A673 (cell line): ENCODE measurements around the gene PTGDS. TPM values are rescaled to one million over a fixed set of nuclear protein-coding genes. Genes with fewer than 3 reads are reported as not detected.

Source experiments
- BruUV-seq: library from RNA; stranded (reverse); fragments of 400-500 nt; replicated peaks from 2 replicates; lab custom pipeline; 2021; lab: Mats Ljungman, UMichigan
- CTCF ChIA-PET: fragments of 300-600 bp; sonication (Branson Sonifier 250); formaldehyde crosslinking; loops from one replicate; lab custom pipeline; 2022; ENCODE audit warnings: antibody characterized with exemption; lab: Charles Lee
- POLR2A ChIA-PET: fragments of 300-600 bp; sonication (Branson Sonifier 250); formaldehyde crosslinking; loops from one replicate; lab custom pipeline; 2022; ENCODE audit warnings: antibody characterized with exemption; ENCODE audit not compliant: low non-redundant PET; lab: Charles Lee
- DNase-seq: peaks from one replicate; pipeline ENCODE4 v3.0.0-alpha.2; 2015; ENCODE audit warnings: low spot score
- H3K27ac ChIP-seq: fragments of 200-600 bp; sonication (generic); 2 replicates; pipeline ENCODE4 v1.5.1; 2016; ENCODE audit warnings: mixed run types, low read depth, mild to moderate bottlenecking, mixed read lengths, antibody characterized with exemption, low read length; ENCODE audit not compliant: poor library complexity, severe bottlenecking
- H3K27me3 ChIP-seq: fragments of 200-600 bp; sonication (generic); replicated peaks from 2 replicates; pipeline ENCODE4 v1.6.1; 2017; ENCODE audit warnings: mixed run types, low read depth, mild to moderate bottlenecking, mixed read lengths, antibody characterized with exemption, low read length; ENCODE audit not compliant: insufficient read depth, poor library complexity
- H3K36me3 ChIP-seq: fragments of 200-600 bp; sonication (generic); 2 replicates; pipeline ENCODE4 v1.6.1; 2016; ENCODE audit warnings: mixed run types, mild to moderate bottlenecking, mixed read lengths, antibody characterized with exemption, low read length; ENCODE audit not compliant: insufficient read depth, poor library complexity, severe bottlenecking
- H3K4me1 ChIP-seq: fragments of 200-600 bp; sonication (generic); 2 replicates; pipeline ENCODE4 v1.6.1; 2017; ENCODE audit warnings: mixed run types, mild to moderate bottlenecking, mixed read lengths, antibody characterized with exemption, low read length; ENCODE audit not compliant: insufficient read depth, poor library complexity, severe bottlenecking
- H3K4me3 ChIP-seq: fragments of 200-600 bp; sonication (generic); 2 replicates; pipeline ENCODE4 v1.5.1; 2016; ENCODE audit warnings: low read depth, mixed run types, mild to moderate bottlenecking, mixed read lengths, low read length; ENCODE audit not compliant: poor library complexity, severe bottlenecking
- H3K9me3 ChIP-seq: fragments of 200-600 bp; sonication (generic); 2 replicates; pipeline ENCODE4 v1.6.1; 2016; ENCODE audit warnings: mixed run types, low read depth, mild to moderate bottlenecking, mixed read lengths, antibody characterized with exemption, low read length; ENCODE audit not compliant: poor library complexity, severe bottlenecking
- CTCF ChIP-seq: fragments of 300-800, 200-600 bp; sonication (generic); conservative IDR thresholded peaks from 2 replicates; pipeline ENCODE4 v1.5.1; 2017; ENCODE audit warnings: low read depth, mild to moderate bottlenecking, antibody characterized with exemption, low read length, moderate library complexity, mixed read lengths
- EZH2 ChIP-seq: fragments of 200-600 bp; sonication (generic); IDR thresholded peaks from 2 replicates; pipeline ENCODE4 v1.6.1; 2017; ENCODE audit warnings: borderline replicate concordance, low read depth, mild to moderate bottlenecking, mixed read lengths, antibody characterized with exemption, low read length; ENCODE audit not compliant: poor library complexity, severe bottlenecking
- intact Hi-C: fragments of 100-400 bp; cut with micrococcal nuclease; formaldehyde crosslinking; loops from one replicate; pipeline ENCODE4 v1.10.0; 2022; ENCODE audit not compliant: unreplicated experiment
- total RNA-seq: library from RNA; stranded (reverse); gene quantifications from 2 replicates; pipeline ENCODE4 v1.2.3, GENCODE V29; 2021

The PTGDS gene
- total RNA-seq, 1 experiment from 2014 or later = not detected

- intact Hi-C loops = no loop called here
- Histone ChIP-seq H3K4me1 (no peaks in the 10 kb centered on the region), H3K9me3 (no peaks in the 10 kb centered on the region), H3K4me3 (no peak overlapping the region), H3K36me3 (peaks cover 7% of the 10 kb centered on the region), H3K27me3 (no peaks in the 10 kb centered on the region), H3K27ac (no peak overlapping the region)
- DNase-seq = no peak
- POLR2A ChIA-PET = no interaction called here
- TF ChIP-seq CTCF (no peak), EZH2 (no peak)
- CTCF ChIA-PET = no interaction called here
- no TSS peak for BruUV-seq
Observed at GRCh38 chr9:137014166-137014565, 36.9 kb downstream of the PTGDS start.

- DNase-seq = no peak
- H3K4me3 ChIP-seq = no peak overlapping the region
- ChIA-PET CTCF (no interaction called here), POLR2A (no interaction called here)
- intact Hi-C loops = no loop called here
- TF ChIP-seq CTCF (no peak), EZH2 (no peak)
- peaks cover 4% of the 10 kb centered on the region for H3K36me3 ChIP-seq
- no peaks in the 10 kb centered on the region for H3K9me3 ChIP-seq
- no TSS peak for BruUV-seq
- no peak overlapping the region for H3K27ac ChIP-seq
- H3K27me3 ChIP-seq = no peaks in the 10 kb centered on the region
- no peaks in the 10 kb centered on the region for H3K4me1 ChIP-seq
Observed at GRCh38 chr9:137014776-137015539, 37.7 kb downstream of the PTGDS start.

GRCh38 chr9:137015540-137015930 lies 38.2 kb downstream of the PTGDS start:
- Histone ChIP-seq H3K27me3 (no peaks in the 10 kb centered on the region), H3K4me1 (no peaks in the 10 kb centered on the region), H3K4me3 (no peak overlapping the region), H3K36me3 (peaks cover 4% of the 10 kb centered on the region), H3K27ac (no peak overlapping the region), H3K9me3 (no peaks in the 10 kb centered on the region)
- TF ChIP-seq EZH2 (no peak), CTCF (no peak)
- DNase-seq = no peak
- CTCF ChIA-PET = no interaction called here
- intact Hi-C loops = no loop called here
- no TSS peak for BruUV-seq
- POLR2A ChIA-PET = no interaction called here
